HG03039 (cell line): ENCODE measurements around the gene IDS.

Experiments used
- ATAC-seq: cut with Tn5 transposase; IDR thresholded peaks from one replicate; pipeline ENCODE4 v1.9.1; 2021; ENCODE audit warnings: mild to moderate bottlenecking, moderate library complexity; ENCODE audit not compliant: unreplicated experiment

The IDS gene

DNA sequence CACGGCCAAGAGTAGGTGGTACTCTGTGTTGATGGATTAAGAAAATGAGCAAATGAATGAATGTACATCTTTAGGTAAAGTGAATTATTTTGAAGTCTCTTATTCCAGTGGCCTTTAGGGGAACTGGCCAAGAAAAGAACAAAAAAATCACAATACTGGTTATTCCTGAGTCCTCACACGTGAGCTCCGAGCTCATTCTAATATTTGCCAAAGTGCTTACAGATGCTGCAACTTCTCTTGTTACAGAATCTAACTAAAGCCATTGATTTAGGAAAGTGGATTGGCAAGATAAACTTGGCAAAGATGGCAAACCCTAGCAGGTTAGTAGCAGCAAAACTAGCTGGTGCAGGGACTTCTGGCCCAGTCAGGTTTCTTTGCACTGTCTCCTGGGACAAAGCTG lies 37.6 kb downstream of the IDS start:
- ATAC-seq, result no peak

DNA sequence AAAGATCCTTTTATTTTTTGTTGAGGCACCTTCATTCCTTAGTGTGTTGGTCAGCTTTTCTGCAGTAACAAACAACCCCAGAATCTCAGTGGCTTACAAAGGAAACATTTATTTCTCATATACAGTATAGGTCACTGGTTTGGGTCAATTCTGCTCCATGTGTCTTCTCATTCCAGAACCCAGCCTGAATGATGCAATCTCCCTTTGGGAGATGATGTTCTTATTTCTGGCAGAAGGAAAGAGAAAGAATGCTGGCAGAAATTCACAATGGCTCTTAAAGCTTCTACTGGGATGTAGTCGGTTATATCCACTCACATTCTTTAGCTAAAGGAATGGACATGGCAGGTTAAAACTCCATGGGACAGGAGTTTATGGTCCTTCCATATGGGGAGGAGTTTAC lies 42.3 kb downstream of the IDS start:
- no peak for ATAC-seq

DNA sequence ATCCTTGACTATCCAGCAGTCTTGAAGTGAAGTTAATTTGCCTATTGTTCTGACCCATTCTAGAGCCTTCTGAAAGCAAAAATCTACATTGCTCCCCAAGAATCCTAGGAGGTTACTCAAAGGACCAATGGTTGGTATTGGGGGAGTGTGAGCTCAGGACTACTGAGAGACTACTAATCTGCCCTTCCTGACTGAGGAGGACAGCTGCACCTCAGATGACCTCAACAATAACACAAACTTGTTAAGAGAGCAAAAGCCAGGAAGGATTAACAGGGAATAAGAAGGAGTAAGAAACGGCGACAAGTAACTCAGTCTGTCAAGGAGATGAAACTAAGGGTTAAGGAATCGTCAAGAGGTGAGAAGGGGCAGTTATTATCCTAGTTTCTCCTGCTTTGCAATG lies 43.4 kb downstream of the IDS start:
- no peak for ATAC-seq

DNA sequence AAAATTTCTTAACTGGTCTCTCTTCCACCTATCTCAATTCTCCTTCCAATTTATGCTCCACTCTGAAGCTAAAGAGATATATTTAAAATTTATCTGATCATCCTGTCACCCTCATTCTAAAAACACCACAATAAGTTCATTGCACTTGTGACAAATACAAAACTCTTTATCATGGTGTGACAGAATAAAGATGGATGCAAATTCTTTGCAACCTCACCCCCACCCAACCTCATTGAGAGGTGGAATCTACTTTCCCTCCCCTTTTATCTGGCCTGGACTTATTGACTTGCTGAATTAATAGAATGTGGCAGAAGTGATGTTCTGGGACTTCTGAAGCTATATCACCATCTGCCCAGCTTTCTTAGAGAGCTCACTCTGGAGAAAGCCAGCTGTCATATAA lies 46.5 kb downstream of the IDS start:
- ATAC-seq, result no peak

DNA sequence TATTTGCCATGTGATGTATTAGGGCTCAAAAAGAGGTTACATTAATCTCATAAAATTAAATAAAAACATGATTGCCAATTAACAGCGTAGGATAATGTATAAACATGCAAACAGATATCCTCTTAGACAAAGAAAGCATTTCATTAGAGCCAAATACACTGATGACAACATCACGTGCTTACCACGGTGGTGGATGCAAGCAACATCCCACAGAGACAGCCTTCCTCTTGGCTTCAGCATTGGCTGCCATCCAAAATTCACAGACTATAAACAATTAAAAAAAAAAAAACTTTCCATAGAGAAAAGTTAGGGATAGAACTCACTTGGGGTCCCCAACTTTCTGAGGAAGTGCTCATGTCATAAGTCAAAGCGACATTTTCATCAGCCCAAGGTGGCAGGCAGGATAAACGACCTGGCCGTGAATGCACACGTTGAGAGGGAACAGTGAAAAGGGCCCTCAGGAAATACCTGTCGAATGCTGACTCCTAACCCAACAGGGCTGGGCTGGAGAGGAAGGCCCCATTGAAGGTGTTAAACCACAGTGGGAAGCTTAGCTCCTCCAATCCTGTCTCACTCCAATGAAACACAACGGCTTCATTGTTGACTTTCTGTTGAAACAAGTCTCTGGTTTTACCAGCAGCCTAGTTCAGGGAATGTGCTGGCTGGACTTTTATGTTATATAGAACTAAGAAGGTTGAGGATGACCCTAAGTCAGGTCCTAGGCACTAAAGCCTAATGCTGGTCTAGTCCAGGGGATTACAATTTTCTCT lies 48.4 kb downstream of the IDS start:
- ATAC-seq, result no peak

DNA sequence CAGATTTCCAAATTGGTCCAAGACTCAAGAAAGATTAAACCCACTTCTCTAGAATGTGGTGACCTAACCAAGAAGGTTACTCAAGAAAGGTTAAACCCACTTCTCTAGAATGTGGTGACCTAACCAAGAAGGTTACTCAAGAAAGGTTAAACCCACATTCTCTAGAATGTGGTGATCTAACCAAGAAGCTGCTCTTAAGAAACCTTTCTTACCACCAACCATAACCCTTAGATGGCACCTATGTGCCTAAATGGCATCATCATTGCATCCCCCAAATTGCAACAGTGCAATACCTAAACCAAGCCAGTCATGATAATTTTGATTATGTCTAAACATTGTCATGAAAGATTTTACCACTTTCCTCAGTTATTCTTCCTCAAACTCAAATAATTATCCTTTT lies 49.2 kb downstream of the IDS start:
- ATAC-seq, result no peak

- no peak for ATAC-seq
Measured at GRCh38 chrX:149453906-149454822, 50.9 kb downstream of the IDS start.

DNA sequence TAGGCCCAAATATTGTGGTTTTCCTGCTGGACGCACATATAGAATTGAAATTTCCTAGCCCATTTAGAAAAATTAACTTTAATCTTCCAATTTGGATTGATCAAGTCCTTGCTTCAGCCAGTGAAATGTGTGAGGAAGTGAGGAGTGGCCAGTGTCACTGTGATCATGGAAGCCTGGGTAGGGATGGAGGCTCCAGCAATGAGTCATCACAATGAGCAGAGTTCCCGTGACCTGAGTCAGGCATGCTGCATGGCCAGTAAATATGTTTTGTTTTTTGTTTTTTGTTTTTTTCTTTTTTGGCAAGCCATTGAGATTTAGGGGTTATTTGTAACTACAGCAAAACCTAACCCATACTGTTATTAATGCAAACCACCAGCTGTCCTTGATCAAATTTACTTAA lies 52.1 kb downstream of the IDS start:
- ATAC-seq, result no peak

DNA sequence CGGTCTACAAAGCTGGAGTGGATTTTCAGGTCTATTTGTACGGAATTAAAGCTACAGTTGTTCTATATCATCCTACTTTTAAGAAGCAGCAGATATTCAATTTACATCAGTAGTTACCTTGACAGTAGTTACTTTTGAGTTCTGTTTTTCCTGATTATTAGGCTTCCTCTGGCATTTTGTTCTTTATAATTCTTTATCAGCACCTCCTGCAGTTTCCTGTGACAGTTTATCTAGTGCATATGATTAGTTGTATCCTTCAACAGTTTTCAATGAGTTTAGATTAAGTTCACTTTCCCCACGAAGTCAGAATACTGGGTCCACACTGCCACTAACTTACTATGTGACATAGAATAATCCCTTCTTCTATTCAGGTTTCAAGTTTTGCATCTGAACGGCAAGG lies 71.7 kb downstream of the IDS start:
- no peak for ATAC-seq

GRCh38 chrX:149433051-149433450 lies 72.1 kb downstream of the IDS start:
- ATAC-seq, result no peak
